ENCODE results near the gene POU5F2.

DNA sequence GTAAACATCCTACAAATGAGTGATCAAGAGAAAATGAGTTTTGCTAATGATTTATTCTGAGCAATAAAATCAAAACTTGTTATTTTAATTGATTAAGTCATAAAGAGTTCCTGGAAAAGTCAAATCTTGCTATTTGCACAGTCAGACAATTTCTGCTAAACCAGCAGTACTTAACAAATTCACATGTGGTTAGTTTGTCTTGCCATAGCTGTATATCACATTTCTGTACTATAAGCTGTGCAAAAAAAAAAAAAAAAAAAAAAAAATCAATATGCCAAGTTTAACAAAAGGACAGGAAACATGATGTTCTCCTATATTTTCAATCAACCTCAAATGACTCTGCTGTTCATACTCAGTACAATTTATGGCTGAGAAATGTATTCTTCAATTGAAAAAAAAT lies 24.9 kb downstream of the POU5F2 start:
- TF ChIP-seq, protein P1, sequence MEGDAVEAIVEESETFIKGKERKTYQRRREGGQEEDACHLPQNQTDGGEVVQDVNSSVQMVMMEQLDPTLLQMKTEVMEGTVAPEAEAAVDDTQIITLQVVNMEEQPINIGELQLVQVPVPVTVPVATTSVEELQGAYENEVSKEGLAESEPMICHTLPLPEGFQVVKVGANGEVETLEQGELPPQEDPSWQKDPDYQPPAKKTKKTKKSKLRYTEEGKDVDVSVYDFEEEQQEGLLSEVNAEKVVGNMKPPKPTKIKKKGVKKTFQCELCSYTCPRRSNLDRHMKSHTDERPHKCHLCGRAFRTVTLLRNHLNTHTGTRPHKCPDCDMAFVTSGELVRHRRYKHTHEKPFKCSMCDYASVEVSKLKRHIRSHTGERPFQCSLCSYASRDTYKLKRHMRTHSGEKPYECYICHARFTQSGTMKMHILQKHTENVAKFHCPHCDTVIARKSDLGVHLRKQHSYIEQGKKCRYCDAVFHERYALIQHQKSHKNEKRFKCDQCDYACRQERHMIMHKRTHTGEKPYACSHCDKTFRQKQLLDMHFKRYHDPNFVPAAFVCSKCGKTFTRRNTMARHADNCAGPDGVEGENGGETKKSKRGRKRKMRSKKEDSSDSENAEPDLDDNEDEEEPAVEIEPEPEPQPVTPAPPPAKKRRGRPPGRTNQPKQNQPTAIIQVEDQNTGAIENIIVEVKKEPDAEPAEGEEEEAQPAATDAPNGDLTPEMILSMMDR (conservative IDR thresholded peaks at IDR 0.05), result no peak
- no peak for TF ChIP-seq EZH2 (IDR thresholded peaks at IDR 0.05; ENCODE audit: low read depth)

Data from PC-9 (cell line).